MCF 10A (cell line): Measurements from ENCODE around the gene MTF1. TPM values are rescaled to one million over a fixed set of nuclear protein-coding genes. Genes with fewer than 3 reads are reported as not detected.
A peak's percentile ranks its signal among the peaks of the same experiment; 100 is the strongest.

Source experiments
- BruUV-seq: library from RNA; stranded (reverse); fragments of 400-500 nt; replicated peaks from 2 replicates; lab custom pipeline; 2021; lab: Mats Ljungman, UMichigan
- CTCF ChIA-PET: fragments of 300-600 bp; sonication (Branson Sonifier 250); formaldehyde crosslinking; extraction: SDS; loops from one replicate; lab custom pipeline; 2021; ENCODE audit warnings: antibody characterized with exemption, inconsistent platforms; lab: Yijun Ruan, JAX
- POLR2A ChIA-PET: fragments of 300-600, 350-650 bp; sonication (Branson Sonifier 250); formaldehyde crosslinking; extraction: SDS; loops from one replicate; lab custom pipeline; 2020; ENCODE audit warnings: antibody characterized with exemption, inconsistent platforms; lab: Yijun Ruan, JAX
- DNase-seq: peaks from one replicate; pipeline ENCODE4 v3.0.0-alpha.2; 2018; ENCODE audit not compliant: unreplicated experiment
- H3K27ac Mint-ChIP-seq: one replicate; pipeline ENCODE4 v1.8.0; 2022; ENCODE audit warnings: mild to moderate bottlenecking, low read depth, mixed read lengths; ENCODE audit not compliant: unreplicated experiment
- H3K27me3 Mint-ChIP-seq: one replicate; pipeline ENCODE4 v1.8.0; 2022; ENCODE audit warnings: mixed read lengths; ENCODE audit not compliant: insufficient read depth, unreplicated experiment
- H3K36me3 Mint-ChIP-seq: one replicate; pipeline ENCODE4 v1.8.0; 2022; ENCODE audit warnings: mild to moderate bottlenecking, moderate library complexity, mixed read lengths; ENCODE audit not compliant: insufficient read depth, unreplicated experiment
- H3K4me1 Mint-ChIP-seq: one replicate; pipeline ENCODE4 v1.8.0; 2022; ENCODE audit warnings: mixed read lengths; ENCODE audit not compliant: insufficient read depth, unreplicated experiment
- H3K4me3 Mint-ChIP-seq: one replicate; pipeline ENCODE4 v1.8.0; 2022; ENCODE audit warnings: mild to moderate bottlenecking, moderate library complexity, mixed read lengths; ENCODE audit not compliant: unreplicated experiment
- H3K9me3 Mint-ChIP-seq: one replicate; pipeline ENCODE4 v1.8.0; 2022; ENCODE audit warnings: mixed read lengths; ENCODE audit not compliant: unreplicated experiment
- CTCF ChIP-seq: fragments of 200-600 bp; IDR thresholded peaks from one replicate; pipeline ENCODE4 v1.8.0; 2022; ENCODE audit warnings: antibody characterized with exemption, mild to moderate bottlenecking; ENCODE audit not compliant: unreplicated experiment
- intact Hi-C: fragments of 100-400 bp; cut with micrococcal nuclease; formaldehyde crosslinking; loops from 2 replicates; pipeline ENCODE4 v1.14.1; 2022
- total RNA-seq: library from RNA; stranded (reverse); gene quantifications from 2 replicates; pipeline ENCODE4 v1.2.3, GENCODE V29; 2022

The MTF1 gene
- total RNA-seq, 1 experiment from 2014 or later = 34.7 TPM

GRCh38 chr1:37878071-37878470 is 18.7 kb upstream of the MTF1 start:
- H3K4me1 Mint-ChIP-seq = no peaks in the 10 kb centered on the region
- no TSS peak for BruUV-seq
- no peak for DNase-seq
- no peak overlapping the region for H3K27ac Mint-ChIP-seq
- TF ChIP-seq CTCF = no peak
- POLR2A ChIA-PET = interaction anchor here (1.4 kb wide), 1 partner anchor 18 kb away, joined by 4 read pairs; the partner anchor contains the start of gene MTF1
- CTCF ChIA-PET = interaction anchor here (1.3 kb wide), 1 partner anchor 18 kb away, joined by 5 read pairs; no protein-coding TSS in a partner anchor
- H3K27me3 Mint-ChIP-seq = no peaks in the 10 kb centered on the region
- H3K4me3 Mint-ChIP-seq = no peak overlapping the region
- H3K36me3 Mint-ChIP-seq = peaks cover 33% of the 10 kb centered on the region
- intact Hi-C loops = loop anchor here (5.0 kb wide), 1 partner anchor 186 kb away; the partner anchor contains the start of gene CDCA8
- H3K9me3 Mint-ChIP-seq = no peaks in the 10 kb centered on the region

GRCh38 chr1:37875833-37876232 is 16.4 kb upstream of the MTF1 start:
- Mint-ChIP-seq H3K27ac (no peak overlapping the region), H3K36me3 (peaks cover 37% of the 10 kb centered on the region), H3K9me3 (no peaks in the 10 kb centered on the region), H3K4me3 (no peak overlapping the region), H3K4me1 (no peaks in the 10 kb centered on the region), H3K27me3 (no peaks in the 10 kb centered on the region)
- peak; percentile 36 for TF ChIP-seq CTCF
- intact Hi-C loops = loop anchor here (1.0 to 5.0 kb wide), 3 partner anchors 14 to 184 kb away; partner anchors contain the start of gene CDCA8
- ChIA-PET POLR2A (interaction anchor here (0.7 to 2.1 kb wide), 3 partner anchors 14 to 114 kb away, joined by 3 to 9 read pairs (median 7); partner anchors contain the start of genes MTF1 and SF3A3), CTCF (interaction anchor here (0.6 to 1.7 kb wide), 29 partner anchors 9 to 1582 kb away, joined by 3 to 17 read pairs (median 4); partner anchors contain the start of gene MTF1)
- DNase-seq = peak; percentile 38
- BruUV-seq = no TSS peak

- Mint-ChIP-seq H3K4me1 (no peaks in the 10 kb centered on the region), H3K27ac (no peak overlapping the region), H3K4me3 (no peak overlapping the region), H3K27me3 (no peaks in the 10 kb centered on the region), H3K36me3 (peaks cover 31% of the 10 kb centered on the region), H3K9me3 (no peaks in the 10 kb centered on the region)
- POLR2A ChIA-PET = interaction anchor here (0.8 to 1.0 kb wide), 3 partner anchors 12 to 59 kb away, joined by 3 read pairs; no protein-coding TSS in a partner anchor
- CTCF ChIA-PET = interaction anchor here (0.5 to 2.0 kb wide), 9 partner anchors 12 to 1768 kb away, joined by 3 to 13 read pairs (median 4); partner anchors contain the start of genes CDCA8 and MTF1
- no peak for DNase-seq
- intact Hi-C loops = no loop called here
- TF ChIP-seq CTCF = no peak
- no TSS peak for BruUV-seq
Measured at GRCh38 chr1:37872692-37873091, 13.3 kb upstream of the MTF1 start.

GRCh38 chr1:37868466-37868865 is 9.1 kb upstream of the MTF1 start:
- DNase-seq = no peak
- intact Hi-C loops = no loop called here
- no peak overlapping the region for H3K27ac Mint-ChIP-seq
- H3K4me3 Mint-ChIP-seq = no peak overlapping the region
- BruUV-seq = no TSS peak
- TF ChIP-seq CTCF = no peak
- H3K27me3 Mint-ChIP-seq = no peaks in the 10 kb centered on the region
- ChIA-PET POLR2A (no interaction called here), CTCF (interaction anchor here (0.6 kb wide), 1 partner anchor 19 kb away, joined by 3 read pairs; no protein-coding TSS in a partner anchor)
- H3K36me3 Mint-ChIP-seq = peaks cover 18% of the 10 kb centered on the region
- no peaks in the 10 kb centered on the region for H3K9me3 Mint-ChIP-seq
- peaks cover 20% of the 10 kb centered on the region for H3K4me1 Mint-ChIP-seq
